Measurements from ENCODE around the gene TAGLN2. TPM values are rescaled to one million over a fixed set of nuclear protein-coding genes. Genes with fewer than 3 reads are reported as not detected.

Gene TAGLN2
- total RNA-seq, 4 donors from 2014 or later, result 308 to 468 (median 357) TPM

DNA sequence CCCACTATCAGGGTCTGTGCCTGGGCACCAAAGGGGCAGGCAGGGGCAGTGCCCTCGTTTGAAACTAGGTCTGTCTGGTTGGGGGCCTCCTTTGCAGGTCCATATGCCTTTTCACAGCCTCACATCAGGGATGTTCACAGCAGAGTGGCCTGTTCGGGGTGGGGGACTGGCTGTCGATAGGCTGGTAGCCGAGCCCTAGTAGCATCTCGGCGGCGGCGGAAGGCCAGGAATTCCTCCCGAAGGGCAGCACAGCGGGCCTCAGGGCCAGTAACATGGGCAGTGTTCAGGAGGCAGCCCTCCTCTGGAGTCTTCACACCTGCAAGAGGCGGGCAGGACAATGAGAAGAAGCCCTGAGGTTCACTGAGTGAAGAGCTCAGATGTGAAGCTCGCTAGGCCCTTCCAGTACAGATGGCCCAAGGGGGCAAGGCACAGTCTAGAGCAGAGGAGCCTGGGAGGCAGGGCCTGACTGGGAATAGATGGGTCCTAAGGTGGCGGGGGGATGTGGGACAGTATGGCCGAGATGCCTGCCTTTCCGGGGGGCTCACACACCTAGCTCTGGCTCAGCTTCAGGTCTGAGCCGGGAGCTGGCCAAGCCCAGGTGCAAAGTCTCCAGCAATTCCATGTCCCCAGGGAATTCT is 2.0 kb upstream of the TAGLN2 start:
- Histone ChIP-seq H3K27me3 (no peaks in the 10 kb centered on the region), H3K4me1 (peaks cover 16 to 67% (median 17%) of the 10 kb centered on the region in 3 donors), H3K9me3 (no peaks in the 10 kb centered on the region), H3K27ac (no peak overlapping the region), H3K4me3 (no peak overlapping the region), H3K36me3 (peaks cover 0 to 39% (median 0%) of the 10 kb centered on the region in 3 donors)
- intact Hi-C loops (cut with DNase I), result no loop called here
- TF ChIP-seq POLR2A (IDR thresholded peaks at IDR 0.05) (no peak), CTCF (IDR thresholded peaks at IDR 0.05) (no peak)
- DNase-seq, result no peak
- 64 to 87% methylated on average over 6 to 10 of the region's 16 CpGs for WGBS, 2 donors

- H3K4me1 ChIP-seq, result peaks cover 20 to 72% (median 33%) of the 10 kb centered on the region in 3 donors
- WGBS, 2 donors, result 0 to 4% methylated on average over 2 to 7 of the region's 7 CpGs
- peak overlapping the region; percentile 95 to 99 (median 98) for H3K27ac ChIP-seq
- H3K36me3 ChIP-seq, result peaks cover 0 to 37% (median 0%) of the 10 kb centered on the region in 3 donors
- H3K4me3 ChIP-seq, result peak overlapping the region; percentile 63 to 99 (median 87)
- no peak for DNase-seq
- H3K27me3 ChIP-seq, result no peaks in the 10 kb centered on the region
- TF ChIP-seq POLR2A (IDR thresholded peaks at IDR 0.05), result no peak
- no peak for TF ChIP-seq CTCF (IDR thresholded peaks at IDR 0.05)
- H3K9me3 ChIP-seq, result no peaks in the 10 kb centered on the region
- intact Hi-C loops (cut with DNase I), result no loop called here
Measured at GRCh38 chr1:159925719-159926078, 392 bp upstream of the TAGLN2 start.

DNA sequence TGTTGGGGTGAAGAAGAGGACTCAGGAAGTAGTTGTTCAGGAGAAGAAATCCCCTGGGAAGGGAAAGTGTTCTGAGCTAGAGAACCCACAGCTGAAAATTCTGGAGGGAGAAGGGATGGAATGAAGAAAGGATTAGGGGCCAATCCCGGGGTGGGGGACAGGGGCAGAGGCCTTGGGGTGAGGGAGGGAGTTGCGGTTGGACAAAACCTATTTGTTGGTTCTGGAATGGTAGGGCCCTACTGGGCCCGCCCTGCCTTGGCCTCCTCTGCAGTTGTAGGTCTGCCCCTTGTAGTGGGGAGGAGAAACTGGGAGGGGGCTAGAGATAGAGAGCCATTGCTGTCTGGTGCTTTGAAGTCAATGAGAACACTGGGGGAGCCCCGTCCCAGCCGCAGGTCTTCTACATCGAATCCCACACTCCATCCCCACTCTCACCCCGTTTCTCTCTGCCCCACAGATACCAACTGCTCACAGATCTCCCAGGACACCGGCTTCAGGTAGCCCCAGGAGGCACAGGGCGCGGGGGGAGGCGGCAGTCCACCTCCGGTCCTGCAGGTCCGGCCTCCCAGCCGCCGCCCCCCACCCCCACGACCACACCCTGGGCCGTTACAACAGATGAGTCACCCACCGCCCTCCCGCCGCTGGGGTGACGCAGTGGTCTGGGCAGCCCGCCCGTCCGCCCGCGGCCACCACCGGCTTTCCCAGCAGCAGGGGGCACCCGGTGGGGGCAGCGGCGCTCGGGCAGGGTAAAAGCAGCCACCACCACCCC is 1.1 kb downstream of the TAGLN2 start:
- WGBS, 2 donors, result 0 to 1% methylated on average over 5 to 7 of the region's 31 CpGs
- Histone ChIP-seq H3K27ac (peak overlapping the region; percentile 95 to 99 (median 98)), H3K36me3 (peaks cover 13 to 41% (median 15%) of the 10 kb centered on the region in 3 donors), H3K27me3 (no peaks in the 10 kb centered on the region), H3K9me3 (no peaks in the 10 kb centered on the region), H3K4me1 (peaks cover 20 to 80% (median 46%) of the 10 kb centered on the region in 3 donors), H3K4me3 (peak overlapping the region; percentile 63 to 99 (median 87))
- DNase-seq, result peak; percentile 33
- TF ChIP-seq CTCF (IDR thresholded peaks at IDR 0.05) (peak in 1 of 6 experiments; percentile 16), POLR2A (IDR thresholded peaks at IDR 0.05) (peak in 2 of 4 donors; percentile 48 to 81)
- intact Hi-C loops (cut with DNase I), result no loop called here

DNA sequence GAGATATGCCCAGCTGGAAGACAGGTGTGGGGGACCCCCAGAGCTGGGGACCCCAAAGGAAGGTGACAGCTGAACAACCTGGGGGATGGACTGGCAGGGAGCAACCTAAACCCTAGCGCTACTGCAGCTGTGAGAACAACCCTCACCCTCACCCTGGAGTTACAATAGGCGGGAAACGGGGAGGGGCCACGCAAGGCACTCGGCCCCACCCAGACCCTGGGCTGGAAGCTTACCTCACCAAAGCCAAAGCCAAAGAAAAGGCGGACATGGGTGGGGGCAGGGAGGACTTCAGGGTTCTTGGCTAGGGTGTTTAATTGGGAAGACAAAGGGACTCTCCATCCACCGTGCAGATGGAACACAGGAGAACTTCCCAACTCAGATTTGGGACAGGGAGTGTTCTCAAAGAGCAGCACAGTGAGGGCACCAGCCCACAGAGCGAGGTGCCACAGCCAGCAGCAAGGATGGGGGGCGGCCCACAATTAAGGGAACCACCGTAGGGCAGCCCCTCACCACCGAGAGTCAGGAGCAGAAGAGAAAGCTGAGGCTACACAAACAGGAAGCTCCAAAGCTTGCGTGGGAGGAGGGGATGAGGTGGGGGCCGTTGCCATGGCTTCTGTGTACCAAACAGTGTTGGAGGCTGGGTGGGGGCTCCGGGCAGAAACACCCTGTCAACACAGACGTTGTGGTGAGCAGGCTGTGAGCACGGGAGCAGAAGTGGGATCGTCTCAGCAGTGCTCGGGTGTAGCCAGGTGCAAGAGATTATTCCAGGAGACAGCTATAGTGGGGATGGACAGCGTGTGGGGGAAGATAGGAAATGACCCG is 1.9 kb downstream of the TAGLN2 start:
- Histone ChIP-seq H3K27ac (peak overlapping the region; percentile 95 to 99 (median 98)), H3K27me3 (no peaks in the 10 kb centered on the region), H3K4me1 (peaks cover 20 to 82% (median 54%) of the 10 kb centered on the region in 3 donors), H3K36me3 (peaks cover 21 to 41% (median 22%) of the 10 kb centered on the region in 3 donors), H3K9me3 (no peaks in the 10 kb centered on the region), H3K4me3 (peak overlapping the region; percentile 63 to 99 (median 87))
- peak; percentile 62 for DNase-seq
- WGBS, 2 donors, result 0 to 1% methylated on average over 12 to 19 of the region's 20 CpGs
- TF ChIP-seq CTCF (IDR thresholded peaks at IDR 0.05) (no peak), POLR2A (IDR thresholded peaks at IDR 0.05) (peak in 3 of 4 donors; percentile 43 to 74 (median 52))
- intact Hi-C loops (cut with DNase I), result no loop called here
